HG02938 (cell line): ENCODE results near the gene OR2A2.

Experiments
- ATAC-seq: cut with Tn5 transposase; IDR thresholded peaks from one replicate; pipeline ENCODE4 v1.9.1; 2021; ENCODE audit warnings: mild to moderate bottlenecking, moderate library complexity; ENCODE audit not compliant: unreplicated experiment

The OR2A2 gene

GRCh38 chr7:144134116-144134515 lies 24.7 kb downstream of the OR2A2 start:
- no peak for ATAC-seq

GRCh38 chr7:144137501-144137900 lies 28.1 kb downstream of the OR2A2 start:
- no peak for ATAC-seq

GRCh38 chr7:144142187-144142586 lies 32.8 kb downstream of the OR2A2 start:
- no peak for ATAC-seq

DNA sequence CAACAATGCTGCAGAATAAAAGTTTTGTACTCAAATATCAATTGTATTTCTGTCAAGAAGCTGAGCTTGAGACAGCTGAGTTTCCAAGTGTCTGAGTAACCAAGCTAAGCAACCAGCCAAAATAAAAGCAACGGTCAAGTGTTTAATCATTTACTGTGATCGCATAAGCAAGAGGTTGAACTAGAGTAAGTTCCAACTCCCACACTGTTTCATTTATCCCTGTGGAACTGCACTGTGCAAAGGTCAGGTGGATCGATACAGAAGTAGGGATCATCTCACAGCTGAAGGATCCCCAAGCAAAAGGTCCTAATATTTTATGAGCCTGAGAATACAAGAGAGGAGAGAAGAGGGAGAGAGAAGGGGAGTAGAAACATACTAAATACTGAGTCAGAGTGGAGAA lies 35.0 kb downstream of the OR2A2 start:
- no peak for ATAC-seq

DNA sequence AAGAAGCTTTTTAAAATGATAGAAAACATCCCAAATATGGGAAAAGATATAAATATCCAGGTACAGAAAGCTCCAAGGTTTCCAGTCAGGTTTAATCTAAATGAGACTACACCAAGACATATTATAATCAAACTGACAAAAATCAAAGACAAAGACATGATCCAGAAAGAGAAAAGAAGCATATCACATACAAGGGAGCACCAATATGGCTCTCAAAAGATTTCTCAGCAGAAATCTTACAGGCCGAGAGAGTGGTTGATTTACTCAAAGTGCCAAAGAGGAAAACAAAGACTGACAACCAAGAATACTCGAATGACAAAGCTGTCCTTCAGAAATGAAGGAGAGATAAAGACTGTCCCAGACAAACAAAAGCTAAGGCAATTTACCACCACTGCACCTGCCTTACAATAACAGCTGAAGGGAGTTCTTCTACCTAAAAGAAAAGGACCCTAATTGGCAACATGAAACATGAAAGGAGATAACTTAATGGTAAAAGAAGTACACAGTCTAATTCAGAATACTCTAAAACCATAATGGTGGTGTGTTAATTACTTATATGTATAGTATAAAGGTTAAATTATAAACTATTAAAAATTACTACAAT lies 38.9 kb downstream of the OR2A2 start:
- ATAC-seq = no peak

DNA sequence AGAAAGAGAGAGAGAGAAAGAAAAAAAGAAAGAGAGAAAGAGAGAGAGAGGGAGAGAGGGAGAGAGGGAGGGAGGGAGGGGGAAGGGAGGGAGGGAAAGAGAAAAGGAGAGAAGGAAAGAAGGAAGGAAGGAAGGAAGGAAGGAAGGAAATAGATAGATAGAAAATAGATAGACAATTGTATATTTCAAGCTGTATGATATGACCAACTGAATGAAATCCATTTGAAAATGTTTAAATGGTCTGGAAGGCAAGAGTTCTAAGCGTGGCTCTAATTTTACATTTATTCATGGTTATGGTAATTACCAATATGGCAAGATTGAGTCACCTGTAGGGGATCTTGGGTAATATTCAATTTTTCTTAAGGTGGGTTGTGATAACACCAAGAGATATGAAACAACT lies 49.5 kb downstream of the OR2A2 start:
- no peak for ATAC-seq
